Measurements from ENCODE around the gene DMD.

- TF ChIP-seq CTCF (conservative IDR thresholded peaks at IDR 0.05) (no peak), EZH2 (IDR thresholded peaks at IDR 0.05; ENCODE audit: low read depth) (no peak)
Observed at GRCh38 chrX:32538554-32538953, 672.8 kb downstream of the DMD start.
